ENCODE measurements around the gene ADAMTSL4.
A peak's percentile ranks its signal among the peaks of the same experiment; 100 is the strongest.

- TF ChIP-seq CTCF (conservative IDR thresholded peaks at IDR 0.05 in 1 of 2, IDR thresholded peaks at IDR 0.05 in 1 of 2; ENCODE audit: extremely low read depth in 1 of 2, insufficient read depth in 1 of 2, low read depth in 1 of 2, low read length in 2 of 2) (peak in 1 of 2 donors; percentile 11), EZH2 (IDR thresholded peaks at IDR 0.05; ENCODE audit: borderline replicate concordance, low read length) (no peak)
These were observed at the start of gene ADAMTSL4 for GRCh38 chr1:150548632-150549495.

All from mammary epithelial cell (primary cell).